ENCODE measurements around the gene S100A9. TPM values are rescaled to one million over a fixed set of nuclear protein-coding genes. Genes with fewer than 3 reads are reported as not detected.

S100A9 gene
- total RNA-seq, 1 donor from 2014 or later = 911 TPM

DNA sequence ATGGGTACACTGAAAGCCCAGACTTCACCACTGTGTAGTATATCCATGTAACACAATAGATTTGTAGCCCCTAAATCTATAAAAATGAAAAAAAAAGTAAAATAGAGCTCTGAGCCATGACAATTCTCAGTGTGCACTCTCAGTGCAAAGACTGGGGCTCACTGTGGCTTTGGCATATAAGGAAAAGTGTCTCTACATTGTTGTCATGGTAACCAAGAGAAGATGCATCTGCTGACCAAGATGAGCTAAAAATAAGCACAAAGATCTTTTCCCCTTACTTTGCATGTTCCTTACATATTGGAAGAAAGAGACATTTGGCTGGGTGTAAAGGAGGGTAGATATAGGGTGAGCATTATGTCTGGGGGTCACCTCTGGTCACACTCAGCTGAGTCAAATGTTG lies 21.0 kb upstream of the S100A9 start:
- Histone ChIP-seq H3K27me3 (ENCODE audit: low read depth) (peaks cover 11% of the 10 kb centered on the region), H3K4me1 (no peaks in the 10 kb centered on the region), H3K9me3 (no peaks in the 10 kb centered on the region), H3K36me3 (no peaks in the 10 kb centered on the region), H3K27ac (no peak overlapping the region), H3K4me3 (no peak overlapping the region)
- intact Hi-C loops (cut with DNase I) = no loop called here
- TF ChIP-seq, protein P1, sequence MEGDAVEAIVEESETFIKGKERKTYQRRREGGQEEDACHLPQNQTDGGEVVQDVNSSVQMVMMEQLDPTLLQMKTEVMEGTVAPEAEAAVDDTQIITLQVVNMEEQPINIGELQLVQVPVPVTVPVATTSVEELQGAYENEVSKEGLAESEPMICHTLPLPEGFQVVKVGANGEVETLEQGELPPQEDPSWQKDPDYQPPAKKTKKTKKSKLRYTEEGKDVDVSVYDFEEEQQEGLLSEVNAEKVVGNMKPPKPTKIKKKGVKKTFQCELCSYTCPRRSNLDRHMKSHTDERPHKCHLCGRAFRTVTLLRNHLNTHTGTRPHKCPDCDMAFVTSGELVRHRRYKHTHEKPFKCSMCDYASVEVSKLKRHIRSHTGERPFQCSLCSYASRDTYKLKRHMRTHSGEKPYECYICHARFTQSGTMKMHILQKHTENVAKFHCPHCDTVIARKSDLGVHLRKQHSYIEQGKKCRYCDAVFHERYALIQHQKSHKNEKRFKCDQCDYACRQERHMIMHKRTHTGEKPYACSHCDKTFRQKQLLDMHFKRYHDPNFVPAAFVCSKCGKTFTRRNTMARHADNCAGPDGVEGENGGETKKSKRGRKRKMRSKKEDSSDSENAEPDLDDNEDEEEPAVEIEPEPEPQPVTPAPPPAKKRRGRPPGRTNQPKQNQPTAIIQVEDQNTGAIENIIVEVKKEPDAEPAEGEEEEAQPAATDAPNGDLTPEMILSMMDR (IDR thresholded peaks at IDR 0.05) = no peak
- DNase-seq (no peak), ATAC-seq (no peak)

- Histone ChIP-seq H3K9me3 (no peaks in the 10 kb centered on the region), H3K4me3 (no peak overlapping the region), H3K36me3 (no peaks in the 10 kb centered on the region), H3K4me1 (no peaks in the 10 kb centered on the region), H3K27me3 (ENCODE audit: low read depth) (peaks cover 12% of the 10 kb centered on the region), H3K27ac (no peak overlapping the region)
- intact Hi-C loops (cut with DNase I) = no loop called here
- TF ChIP-seq, protein P1 (IDR thresholded peaks at IDR 0.05) = no peak
- ATAC-seq (no peak), DNase-seq (no peak)
These were observed 19.4 kb upstream of the S100A9 start for GRCh38 chr1:153337980-153338853.

- DNase-seq (no peak), ATAC-seq (no peak)
- no peaks in the 10 kb centered on the region for H3K36me3 ChIP-seq
- intact Hi-C loops (cut with DNase I) = no loop called here
- H3K4me1 ChIP-seq = peaks cover 10% of the 10 kb centered on the region
- no peaks in the 10 kb centered on the region for H3K9me3 ChIP-seq
- TF ChIP-seq, protein P1 (IDR thresholded peaks at IDR 0.05) = no peak
- peaks cover 12% of the 10 kb centered on the region for H3K27me3 ChIP-seq (ENCODE audit: low read depth)
- H3K27ac ChIP-seq = no peak overlapping the region
- no peak overlapping the region for H3K4me3 ChIP-seq
These were observed 17.9 kb upstream of the S100A9 start for GRCh38 chr1:153339802-153340201.

- peaks cover 12% of the 10 kb centered on the region for H3K27me3 ChIP-seq (ENCODE audit: low read depth)
- no peaks in the 10 kb centered on the region for H3K36me3 ChIP-seq
- no peak overlapping the region for H3K4me3 ChIP-seq
- no peaks in the 10 kb centered on the region for H3K9me3 ChIP-seq
- TF ChIP-seq, protein P1 (IDR thresholded peaks at IDR 0.05) = no peak
- no peak overlapping the region for H3K27ac ChIP-seq
- DNase-seq = no peak
- ATAC-seq = no peak
- intact Hi-C loops (cut with DNase I) = no loop called here
- H3K4me1 ChIP-seq = peaks cover 16% of the 10 kb centered on the region
These were observed 17.3 kb upstream of the S100A9 start for GRCh38 chr1:153340356-153340755.

DNA sequence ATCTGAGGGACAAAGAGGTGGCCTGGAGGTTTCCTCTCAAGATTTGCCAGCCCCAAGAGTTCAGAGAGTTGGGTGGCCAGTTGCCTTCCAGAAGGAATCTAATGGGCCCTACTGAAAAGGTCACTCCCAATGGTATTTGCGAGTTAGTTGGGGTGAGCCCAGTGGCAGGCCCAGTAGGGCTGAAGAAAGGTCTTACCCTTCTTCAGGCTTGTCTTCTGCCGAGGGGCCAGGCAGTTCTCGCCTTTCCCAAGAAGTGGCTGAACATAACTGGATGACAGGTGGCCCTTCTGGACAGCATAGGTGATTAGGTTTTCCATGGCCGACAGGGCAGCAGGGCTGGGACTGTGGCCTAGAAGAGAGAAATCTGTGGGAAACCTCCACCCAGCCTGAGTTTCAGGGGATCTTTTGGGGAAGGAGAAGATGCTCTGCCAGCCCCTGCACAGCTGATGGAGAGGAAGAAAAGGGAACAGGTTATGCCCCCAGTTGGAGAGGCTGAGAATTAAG lies 16.2 kb upstream of the S100A9 start:
- H3K4me1 ChIP-seq = peaks cover 21% of the 10 kb centered on the region

More for the DNA sequence above, 16.2 kb upstream of the S100A9 start:
- DNase-seq (no peak), ATAC-seq (no peak)
- Histone ChIP-seq H3K27me3 (ENCODE audit: low read depth) (peaks cover 16% of the 10 kb centered on the region), H3K36me3 (no peaks in the 10 kb centered on the region), H3K27ac (no peak overlapping the region), H3K4me3 (no peak overlapping the region), H3K9me3 (no peaks in the 10 kb centered on the region)
- TF ChIP-seq, protein P1 (IDR thresholded peaks at IDR 0.05) = no peak
- intact Hi-C loops (cut with DNase I) = no loop called here
